Neural crest cell (in vitro differentiated cells): Measurements from ENCODE around the gene TOPORS. TPM values are rescaled to one million over a fixed set of nuclear protein-coding genes. Genes with fewer than 3 reads are reported as not detected.

ENCODE experiments used
- DNase-seq: peaks from one replicate; pipeline ENCODE4 v3.0.0; 2021; ENCODE audit warnings: low read depth, mixed read lengths, low spot score
- H3K27ac Mint-ChIP-seq: one replicate; pipeline ENCODE4 v1.8.0; 2021; ENCODE audit warnings: mild to moderate bottlenecking, mixed read lengths; ENCODE audit not compliant: unreplicated experiment
- H3K27me3 Mint-ChIP-seq: 2 replicates; pipeline ENCODE4 v1.8.0; 2021; ENCODE audit warnings: low read depth, mild to moderate bottlenecking, mixed read lengths
- H3K36me3 Mint-ChIP-seq: 2 replicates; pipeline ENCODE4 v1.8.0; 2021; ENCODE audit warnings: low read depth, mild to moderate bottlenecking, mixed read lengths
- H3K4me1 Mint-ChIP-seq: 2 replicates; pipeline ENCODE4 v1.8.0; 2021; ENCODE audit warnings: mixed read lengths
- H3K4me3 Mint-ChIP-seq: one replicate; pipeline ENCODE4 v1.8.0; 2021; ENCODE audit warnings: mild to moderate bottlenecking, mixed read lengths
- H3K9me3 Mint-ChIP-seq: 2 replicates; pipeline ENCODE4 v1.8.0; 2021; ENCODE audit warnings: mixed read lengths
- total RNA-seq: library from RNA; stranded (reverse); gene quantifications from 2 replicates; pipeline ENCODE4 v1.2.1, GENCODE V29; 2021
- TF ChIP-seq, protein P1 (sequence below): fragments of 200-600 bp; sonication (generic); conservative IDR thresholded peaks from 2 replicates; pipeline ENCODE4 v1.5.0; 2021; ENCODE audit warnings: antibody characterized with exemption, mild to moderate bottlenecking

TOPORS gene
- total RNA-seq, 1 donor from 2014 or later: 20.8 TPM

DNA sequence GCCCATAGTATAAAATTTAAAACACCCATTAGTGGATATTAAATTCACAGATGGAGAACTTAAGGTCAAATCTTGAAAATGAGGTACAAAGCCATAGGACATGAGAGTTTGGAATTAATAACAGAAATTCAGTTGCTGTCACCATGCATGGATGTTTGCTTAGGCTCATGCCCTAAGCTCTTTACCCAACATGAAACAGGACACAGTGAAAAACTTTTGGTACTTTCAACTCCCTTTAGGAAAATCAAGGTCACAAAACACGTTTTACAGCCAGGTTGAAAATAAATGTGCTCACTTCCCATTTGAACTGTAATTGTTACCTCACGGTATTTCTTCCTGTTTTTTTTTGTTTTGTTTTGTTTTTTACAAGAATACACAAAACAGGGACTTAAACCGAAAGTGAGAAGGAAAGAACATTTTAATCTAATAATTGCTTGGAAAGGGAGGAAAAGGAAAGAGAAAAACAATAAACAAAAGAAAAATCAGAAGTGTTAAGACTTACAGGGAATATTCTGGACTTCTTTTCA lies 6.1 kb upstream of the TOPORS start:
- Mint-ChIP-seq H3K9me3 (no peaks in the 10 kb centered on the region), H3K27ac (no peak overlapping the region), H3K27me3 (no peaks in the 10 kb centered on the region), H3K4me1 (peaks cover under 1% of the 10 kb centered on the region), H3K4me3 (no peak overlapping the region), H3K36me3 (peaks cover 2% of the 10 kb centered on the region)
- TF ChIP-seq, protein P1, sequence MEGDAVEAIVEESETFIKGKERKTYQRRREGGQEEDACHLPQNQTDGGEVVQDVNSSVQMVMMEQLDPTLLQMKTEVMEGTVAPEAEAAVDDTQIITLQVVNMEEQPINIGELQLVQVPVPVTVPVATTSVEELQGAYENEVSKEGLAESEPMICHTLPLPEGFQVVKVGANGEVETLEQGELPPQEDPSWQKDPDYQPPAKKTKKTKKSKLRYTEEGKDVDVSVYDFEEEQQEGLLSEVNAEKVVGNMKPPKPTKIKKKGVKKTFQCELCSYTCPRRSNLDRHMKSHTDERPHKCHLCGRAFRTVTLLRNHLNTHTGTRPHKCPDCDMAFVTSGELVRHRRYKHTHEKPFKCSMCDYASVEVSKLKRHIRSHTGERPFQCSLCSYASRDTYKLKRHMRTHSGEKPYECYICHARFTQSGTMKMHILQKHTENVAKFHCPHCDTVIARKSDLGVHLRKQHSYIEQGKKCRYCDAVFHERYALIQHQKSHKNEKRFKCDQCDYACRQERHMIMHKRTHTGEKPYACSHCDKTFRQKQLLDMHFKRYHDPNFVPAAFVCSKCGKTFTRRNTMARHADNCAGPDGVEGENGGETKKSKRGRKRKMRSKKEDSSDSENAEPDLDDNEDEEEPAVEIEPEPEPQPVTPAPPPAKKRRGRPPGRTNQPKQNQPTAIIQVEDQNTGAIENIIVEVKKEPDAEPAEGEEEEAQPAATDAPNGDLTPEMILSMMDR: no peak
- DNase-seq: no peak

DNA sequence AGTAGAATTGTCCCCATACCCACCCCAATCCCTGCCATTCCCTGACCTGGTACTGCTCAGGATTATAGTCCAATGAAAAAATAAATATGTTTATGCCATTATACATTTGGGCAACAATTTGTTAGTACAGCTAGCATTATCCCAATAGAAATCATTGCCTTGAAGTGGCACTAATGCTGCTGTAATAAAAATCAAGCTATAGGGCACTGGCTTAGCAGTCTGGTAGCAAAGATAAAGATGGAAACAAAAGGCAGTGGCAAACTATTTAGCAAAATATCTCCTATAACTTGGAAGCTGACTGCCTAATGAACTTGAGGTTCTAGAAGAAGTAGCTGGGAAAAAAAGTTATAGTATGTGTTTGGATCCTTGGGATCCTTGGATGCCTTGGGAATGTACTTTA lies 2.2 kb upstream of the TOPORS start:
- Mint-ChIP-seq H3K4me1 (peaks cover 21% of the 10 kb centered on the region), H3K9me3 (no peaks in the 10 kb centered on the region), H3K27ac (no peak overlapping the region), H3K36me3 (peaks cover 2% of the 10 kb centered on the region), H3K4me3 (peak overlapping the region; percentile 21), H3K27me3 (no peaks in the 10 kb centered on the region)
- no peak for DNase-seq
- TF ChIP-seq, protein P1: no peak

DNA sequence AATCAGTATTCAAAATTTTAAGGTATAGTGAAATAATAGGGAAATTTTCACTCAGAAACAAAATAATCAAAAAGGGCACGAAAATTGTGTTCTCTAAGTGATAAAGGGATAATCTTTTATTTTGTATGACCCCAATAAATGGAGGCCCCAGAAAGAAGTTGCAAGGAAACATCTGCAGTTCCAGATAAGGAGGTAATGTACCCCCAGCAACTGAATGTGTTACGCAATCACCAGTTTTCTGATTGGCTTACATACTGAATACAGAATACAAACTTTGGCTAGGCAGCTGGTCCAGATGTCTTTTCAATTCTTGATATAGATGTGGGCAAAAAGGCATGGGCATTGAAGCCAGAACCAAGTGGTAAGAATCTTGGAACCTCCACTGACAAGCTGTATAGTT lies 1.7 kb upstream of the TOPORS start:
- no peaks in the 10 kb centered on the region for H3K27me3 Mint-ChIP-seq
- H3K9me3 Mint-ChIP-seq: no peaks in the 10 kb centered on the region
- H3K4me1 Mint-ChIP-seq: peaks cover 26% of the 10 kb centered on the region
- peak overlapping the region; percentile 65 for H3K4me3 Mint-ChIP-seq
- H3K27ac Mint-ChIP-seq: no peak overlapping the region
- peaks cover 4% of the 10 kb centered on the region for H3K36me3 Mint-ChIP-seq
- TF ChIP-seq, protein P1: no peak
- DNase-seq: no peak

DNA sequence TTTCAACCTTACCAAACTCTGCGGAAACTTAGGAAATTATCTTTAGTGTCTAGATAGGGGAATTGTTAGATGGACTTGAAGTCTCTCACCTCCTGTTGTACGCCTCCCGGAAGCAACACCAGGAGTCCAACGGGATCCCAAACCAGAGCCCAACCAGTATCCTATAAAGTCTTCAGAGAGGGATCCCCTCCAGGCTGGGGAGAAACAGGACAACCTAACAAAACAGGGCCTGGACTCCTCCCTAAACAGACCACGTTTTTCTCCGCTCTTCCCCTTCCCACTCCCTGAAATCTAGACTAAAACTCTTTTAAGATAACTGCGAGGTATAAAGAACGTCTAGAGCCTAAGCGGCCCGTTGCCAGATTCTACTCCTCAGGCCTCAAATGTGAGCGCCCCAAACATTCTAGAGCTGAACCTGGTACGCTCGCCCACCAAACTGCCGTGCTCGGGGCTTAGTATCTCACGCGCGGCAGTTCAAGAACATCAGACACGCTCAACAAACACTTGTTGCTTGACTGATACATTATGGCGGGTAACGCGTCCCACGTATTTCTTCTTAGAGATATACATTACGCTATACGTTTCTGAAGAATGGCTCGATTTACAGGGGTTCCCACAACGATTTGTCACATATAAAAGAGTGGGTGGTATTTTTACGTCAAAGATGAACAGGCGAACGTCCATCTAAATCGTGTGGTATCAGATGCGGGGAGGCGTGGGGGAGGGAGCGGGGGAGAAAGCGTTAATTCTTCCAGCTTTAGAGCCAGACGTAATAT lies 922 bp downstream of the TOPORS start:
- peak; percentile 25 for DNase-seq
- H3K4me1 Mint-ChIP-seq: peaks cover 32% of the 10 kb centered on the region
- H3K36me3 Mint-ChIP-seq: peaks cover 6% of the 10 kb centered on the region
- H3K4me3 Mint-ChIP-seq: peak overlapping the region; percentile 98
- peak overlapping the region; percentile 99 for H3K27ac Mint-ChIP-seq
- no peaks in the 10 kb centered on the region for H3K9me3 Mint-ChIP-seq
- TF ChIP-seq, protein P1: no peak
- H3K27me3 Mint-ChIP-seq: no peaks in the 10 kb centered on the region

DNA sequence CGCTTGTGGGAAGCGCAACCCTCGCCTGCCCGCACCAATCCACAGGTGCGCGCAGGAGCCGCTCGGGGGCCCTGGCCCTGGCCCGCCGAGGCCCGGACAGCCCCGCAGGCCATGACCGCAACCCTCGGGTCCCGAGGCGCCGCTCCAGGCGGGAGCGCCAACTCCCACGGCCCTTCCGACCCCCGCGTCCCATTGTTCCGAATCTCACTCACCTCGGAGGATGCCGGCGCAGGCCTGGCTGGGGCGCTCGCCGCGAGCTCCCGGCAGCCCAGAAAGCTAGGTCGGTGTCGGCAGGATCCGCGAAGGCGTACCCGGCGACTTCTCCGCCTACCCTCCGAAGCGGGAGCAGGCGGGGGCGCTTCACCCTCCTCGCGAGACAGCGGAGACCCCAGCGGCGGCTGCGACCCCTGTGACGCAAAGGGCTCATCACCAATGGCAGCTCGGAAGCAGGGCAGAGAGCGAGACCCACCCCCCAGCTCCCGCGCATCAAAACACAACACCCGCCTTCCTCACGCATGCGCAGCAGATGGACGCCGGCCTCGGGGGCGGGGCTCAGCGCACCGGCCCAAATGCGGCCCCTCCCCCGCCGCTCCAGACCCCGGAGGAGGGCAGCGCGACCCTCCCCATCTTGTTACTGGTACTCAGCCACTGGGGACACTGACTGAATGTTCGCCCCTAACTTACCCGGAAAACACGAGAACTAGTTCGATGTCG lies 1.7 kb downstream of the TOPORS start:
- H3K36me3 Mint-ChIP-seq: peaks cover 6% of the 10 kb centered on the region
- H3K9me3 Mint-ChIP-seq: no peaks in the 10 kb centered on the region
- TF ChIP-seq, protein P1: peak; percentile 11
- no peaks in the 10 kb centered on the region for H3K27me3 Mint-ChIP-seq
- peak overlapping the region; percentile 98 for H3K4me3 Mint-ChIP-seq
- DNase-seq: peak; percentile 96
- peak overlapping the region; percentile 99 for H3K27ac Mint-ChIP-seq
- H3K4me1 Mint-ChIP-seq: peaks cover 32% of the 10 kb centered on the region
